HepG2 (cell line): ENCODE data around the gene TTLL8. TPM values are rescaled to one million over a fixed set of nuclear protein-coding genes. Genes with fewer than 3 reads are reported as not detected.

ENCODE experiments used
- GLI4 ChIP-seq: sonication (generic); formaldehyde crosslinking; IDR thresholded peaks from 2 replicates; pipeline ENCODE4 v1.5.1; 2020; ENCODE audit warnings: missing genetic modification reagents, mild to moderate bottlenecking, moderate library complexity, borderline replicate concordance
- KDM1A ChIP-seq: IDR thresholded peaks from 2 replicates; pipeline ENCODE4 v1.6.1; 2016; ENCODE audit warnings: missing compliant biosample characterization
- MTA3 ChIP-seq: sonication (generic); formaldehyde crosslinking; IDR thresholded peaks from 2 replicates; pipeline ENCODE4 v1.4.0; 2020; ENCODE audit warnings: missing genetic modification reagents
- SMAD9 ChIP-seq: sonication (generic); formaldehyde crosslinking; IDR thresholded peaks from 2 replicates; pipeline ENCODE4 v1.5.1; 2020; ENCODE audit warnings: mild to moderate bottlenecking, missing genetic modification reagents
- SMYD3 ChIP-seq: sonication (generic); formaldehyde crosslinking; IDR thresholded peaks from 2 replicates; pipeline ENCODE4 v1.8.1; 2023; ENCODE audit warnings: mild to moderate bottlenecking, missing genetic modification reagents
- ZNF3 ChIP-seq: IDR thresholded peaks from 2 replicates; pipeline ENCODE4 v1.7.0; 2017; ENCODE audit warnings: inconsistent platforms
- ZNF343 ChIP-seq: sonication (generic); formaldehyde crosslinking; IDR thresholded peaks from 2 replicates; pipeline ENCODE4 v1.4.0; 2020; ENCODE audit warnings: mild to moderate bottlenecking, missing genetic modification reagents
- ZNF441 ChIP-seq: sonication (generic); formaldehyde crosslinking; IDR thresholded peaks from 2 replicates; pipeline ENCODE4 v1.7.0; 2021; ENCODE audit warnings: missing genetic modification reagents, borderline replicate concordance
- ZNF660 ChIP-seq: sonication (generic); formaldehyde crosslinking; IDR thresholded peaks from 2 replicates; pipeline ENCODE4 v1.5.1; 2020; ENCODE audit warnings: mild to moderate bottlenecking, low read depth, missing genetic modification reagents, borderline replicate concordance
- polyA plus RNA-seq, 8 experiments: library from polyadenylated mRNA; depleted of rRNA in 3 of 8; stranded (reverse) in 7 of 8; unstranded in 1 of 8; fragments of >200 nt; fragmentation: Illumina TruSeq in 4 of 8; extraction: Trizol in 4 of 8; gene quantifications; 2 replicates each; pipeline versions ENCODE4 v1.2.1 to v1.2.3, GENCODE V29; 2011 to 2016; ENCODE audit warnings: low read depth in 4 of 8, missing spikeins in 1 of 8, mixed read lengths in 1 of 8; ENCODE audit not compliant: insufficient read depth in 1 of 8
- total RNA-seq, 5 experiments: library from RNA; depleted of rRNA; stranded (reverse); fragments of >200 nt; fragmentation: Illumina TruSeq; extraction: Trizol; gene quantifications; 2 replicates each; pipeline ENCODE4 v1.2.3, GENCODE V29; 2016; ENCODE audit warnings: low read depth in 1 of 5
- TF ChIP-seq, protein P1 (sequence below): sonication (generic); formaldehyde crosslinking; IDR thresholded peaks from 2 replicates; pipeline ENCODE4 v1.5.0; 2020; ENCODE audit warnings: mild to moderate bottlenecking, missing genetic modification reagents, borderline replicate concordance
- TF ChIP-seq, protein P2 (sequence below): sonication (generic); formaldehyde crosslinking; IDR thresholded peaks from 2 replicates; pipeline ENCODE4 v1.5.0; 2020; ENCODE audit warnings: mild to moderate bottlenecking, missing genetic modification reagents, borderline replicate concordance
- TF ChIP-seq, protein P3 (sequence below): sonication (generic); formaldehyde crosslinking; IDR thresholded peaks from 2 replicates; pipeline ENCODE4 v1.8.1; 2023; ENCODE audit warnings: mild to moderate bottlenecking, inconsistent platforms, moderate library complexity, missing genetic modification reagents, borderline replicate concordance
- TF ChIP-seq, protein P4 (sequence below): sonication (generic); formaldehyde crosslinking; IDR thresholded peaks from 2 replicates; pipeline ENCODE4 v1.4.0; 2020; ENCODE audit warnings: missing genetic modification reagents, borderline replicate concordance
- TF ChIP-seq, protein P5 (sequence below): sonication (generic); formaldehyde crosslinking; IDR thresholded peaks from 2 replicates; pipeline ENCODE4 v1.4.0; 2020; ENCODE audit warnings: missing genetic modification reagents

The TTLL8 gene
- total and polyA plus RNA-seq, 2 of the 13 experiments (the other 11 are each of a cell fraction or from before 2014, with no cell fraction given), result not detected

DNA sequence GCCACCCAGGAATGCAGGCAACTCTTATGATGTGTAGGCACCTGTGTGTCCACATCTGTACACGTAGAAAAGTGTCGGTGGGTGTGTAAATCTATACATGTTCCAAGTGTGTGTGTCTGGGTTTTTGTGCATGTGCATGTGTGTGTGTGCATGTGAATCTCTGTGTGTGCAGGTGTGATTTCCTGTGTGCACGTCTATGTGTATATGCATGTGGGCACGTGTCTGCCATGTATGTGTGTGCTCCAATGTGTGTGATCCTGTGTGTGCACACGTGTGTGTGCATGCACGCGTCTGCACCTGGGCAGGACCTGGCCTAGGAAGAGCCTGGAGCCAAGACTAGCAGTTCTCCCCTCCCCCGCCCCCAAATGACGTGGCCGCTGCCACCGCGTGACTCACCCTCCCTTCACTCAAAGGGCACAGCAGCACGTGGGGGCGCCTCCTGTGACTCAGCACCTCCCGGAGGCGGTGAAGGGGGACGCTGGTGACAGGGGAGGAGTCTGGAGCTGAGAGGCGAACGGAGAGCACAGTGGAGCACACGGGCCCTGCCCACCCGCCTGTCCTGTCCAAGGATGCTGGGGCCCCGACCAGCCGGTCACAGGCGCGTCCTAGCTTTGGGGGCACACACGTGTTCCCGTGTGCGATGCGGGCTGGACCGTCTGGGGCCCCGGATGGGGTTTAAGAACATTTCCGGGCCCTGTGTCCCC, 87.4 kb downstream of the TTLL8 start (continued):
- TF ChIP-seq ZNF343 (CRISPR knock-in tag) (no peak; the same call in 1 of the 2 replicates), KDM1A (CRISPR knock-in tag) (no peak), GLI4 (CRISPR knock-in tag) (no peak), ZNF441 (CRISPR knock-in tag) (0 out of 2 replicates have a peak, but pooled peaks have one; percentile 46), MTA3 (CRISPR knock-in tag) (no peak), SMYD3 (no peak), ZNF660 (CRISPR knock-in tag) (no peak), SMAD9 (CRISPR knock-in tag) (peak; percentile 19; the same call in 1 of the 2 replicates), ZNF3 (CRISPR knock-in tag) (0 out of 2 replicates have a peak, but pooled peaks have one; percentile 42)
- TF ChIP-seq, protein P1, sequence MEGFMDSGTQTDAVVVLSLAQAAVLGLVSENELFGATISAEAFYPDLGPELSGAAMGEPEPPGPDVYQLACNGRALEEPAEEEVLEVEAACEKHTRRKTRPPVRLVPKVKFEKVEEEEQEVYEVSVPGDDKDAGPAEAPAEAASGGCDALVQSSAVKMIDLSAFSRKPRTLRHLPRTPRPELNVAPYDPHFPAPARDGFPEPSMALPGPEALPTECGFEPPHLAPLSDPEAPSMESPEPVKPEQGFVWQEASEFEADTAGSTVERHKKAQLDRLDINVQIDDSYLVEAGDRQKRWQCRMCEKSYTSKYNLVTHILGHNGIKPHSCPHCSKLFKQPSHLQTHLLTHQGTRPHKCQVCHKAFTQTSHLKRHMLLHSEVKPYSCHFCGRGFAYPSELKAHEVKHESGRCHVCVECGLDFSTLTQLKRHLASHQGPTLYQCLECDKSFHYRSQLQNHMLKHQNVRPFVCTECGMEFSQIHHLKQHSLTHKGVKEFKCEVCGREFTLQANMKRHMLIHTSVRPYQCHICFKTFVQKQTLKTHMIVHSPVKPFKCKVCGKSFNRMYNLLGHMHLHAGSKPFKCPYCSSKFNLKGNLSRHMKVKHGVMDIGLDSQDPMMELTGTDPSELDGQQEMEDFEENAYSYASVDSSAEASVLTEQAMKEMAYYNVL, result no peak
- TF ChIP-seq, protein P2, sequence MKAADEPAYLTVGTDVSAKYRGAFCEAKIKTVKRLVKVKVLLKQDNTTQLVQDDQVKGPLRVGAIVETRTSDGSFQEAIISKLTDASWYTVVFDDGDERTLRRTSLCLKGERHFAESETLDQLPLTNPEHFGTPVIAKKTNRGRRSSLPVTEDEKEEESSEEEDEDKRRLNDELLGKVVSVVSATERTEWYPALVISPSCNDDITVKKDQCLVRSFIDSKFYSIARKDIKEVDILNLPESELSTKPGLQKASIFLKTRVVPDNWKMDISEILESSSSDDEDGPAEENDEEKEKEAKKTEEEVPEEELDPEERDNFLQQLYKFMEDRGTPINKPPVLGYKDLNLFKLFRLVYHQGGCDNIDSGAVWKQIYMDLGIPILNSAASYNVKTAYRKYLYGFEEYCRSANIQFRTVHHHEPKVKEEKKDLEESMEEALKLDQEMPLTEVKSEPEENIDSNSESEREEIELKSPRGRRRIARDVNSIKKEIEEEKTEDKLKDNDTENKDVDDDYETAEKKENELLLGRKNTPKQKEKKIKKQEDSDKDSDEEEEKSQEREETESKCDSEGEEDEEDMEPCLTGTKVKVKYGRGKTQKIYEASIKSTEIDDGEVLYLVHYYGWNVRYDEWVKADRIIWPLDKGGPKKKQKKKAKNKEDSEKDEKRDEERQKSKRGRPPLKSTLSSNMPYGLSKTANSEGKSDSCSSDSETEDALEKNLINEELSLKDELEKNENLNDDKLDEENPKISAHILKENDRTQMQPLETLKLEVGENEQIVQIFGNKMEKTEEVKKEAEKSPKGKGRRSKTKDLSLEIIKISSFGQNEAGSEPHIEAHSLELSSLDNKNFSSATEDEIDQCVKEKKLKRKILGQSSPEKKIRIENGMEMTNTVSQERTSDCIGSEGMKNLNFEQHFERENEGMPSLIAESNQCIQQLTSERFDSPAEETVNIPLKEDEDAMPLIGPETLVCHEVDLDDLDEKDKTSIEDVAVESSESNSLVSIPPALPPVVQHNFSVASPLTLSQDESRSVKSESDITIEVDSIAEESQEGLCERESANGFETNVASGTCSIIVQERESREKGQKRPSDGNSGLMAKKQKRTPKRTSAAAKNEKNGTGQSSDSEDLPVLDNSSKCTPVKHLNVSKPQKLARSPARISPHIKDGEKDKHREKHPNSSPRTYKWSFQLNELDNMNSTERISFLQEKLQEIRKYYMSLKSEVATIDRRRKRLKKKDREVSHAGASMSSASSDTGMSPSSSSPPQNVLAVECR (CRISPR knock-in tag), result peak; percentile 89
- TF ChIP-seq, protein P3, sequence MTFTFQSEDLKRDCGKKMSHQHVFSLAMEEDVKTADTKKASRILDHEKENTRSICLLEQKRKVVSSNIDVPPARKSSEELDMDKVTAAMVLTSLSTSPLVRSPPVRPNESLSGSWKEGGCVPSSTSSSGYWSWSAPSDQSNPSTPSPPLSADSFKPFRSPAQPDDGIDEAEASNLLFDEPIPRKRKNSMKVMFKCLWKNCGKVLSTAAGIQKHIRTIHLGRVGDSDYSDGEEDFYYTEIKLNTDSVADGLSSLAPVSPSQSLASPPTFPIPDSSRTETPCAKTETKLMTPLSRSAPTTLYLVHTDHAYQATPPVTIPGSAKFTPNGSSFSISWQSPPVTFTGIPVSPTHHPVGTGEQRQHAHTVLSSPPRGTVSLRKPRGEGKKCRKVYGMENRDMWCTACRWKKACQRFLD, result 0 out of 2 replicates have a peak, but pooled peaks have one; percentile 3
- TF ChIP-seq, protein P4, sequence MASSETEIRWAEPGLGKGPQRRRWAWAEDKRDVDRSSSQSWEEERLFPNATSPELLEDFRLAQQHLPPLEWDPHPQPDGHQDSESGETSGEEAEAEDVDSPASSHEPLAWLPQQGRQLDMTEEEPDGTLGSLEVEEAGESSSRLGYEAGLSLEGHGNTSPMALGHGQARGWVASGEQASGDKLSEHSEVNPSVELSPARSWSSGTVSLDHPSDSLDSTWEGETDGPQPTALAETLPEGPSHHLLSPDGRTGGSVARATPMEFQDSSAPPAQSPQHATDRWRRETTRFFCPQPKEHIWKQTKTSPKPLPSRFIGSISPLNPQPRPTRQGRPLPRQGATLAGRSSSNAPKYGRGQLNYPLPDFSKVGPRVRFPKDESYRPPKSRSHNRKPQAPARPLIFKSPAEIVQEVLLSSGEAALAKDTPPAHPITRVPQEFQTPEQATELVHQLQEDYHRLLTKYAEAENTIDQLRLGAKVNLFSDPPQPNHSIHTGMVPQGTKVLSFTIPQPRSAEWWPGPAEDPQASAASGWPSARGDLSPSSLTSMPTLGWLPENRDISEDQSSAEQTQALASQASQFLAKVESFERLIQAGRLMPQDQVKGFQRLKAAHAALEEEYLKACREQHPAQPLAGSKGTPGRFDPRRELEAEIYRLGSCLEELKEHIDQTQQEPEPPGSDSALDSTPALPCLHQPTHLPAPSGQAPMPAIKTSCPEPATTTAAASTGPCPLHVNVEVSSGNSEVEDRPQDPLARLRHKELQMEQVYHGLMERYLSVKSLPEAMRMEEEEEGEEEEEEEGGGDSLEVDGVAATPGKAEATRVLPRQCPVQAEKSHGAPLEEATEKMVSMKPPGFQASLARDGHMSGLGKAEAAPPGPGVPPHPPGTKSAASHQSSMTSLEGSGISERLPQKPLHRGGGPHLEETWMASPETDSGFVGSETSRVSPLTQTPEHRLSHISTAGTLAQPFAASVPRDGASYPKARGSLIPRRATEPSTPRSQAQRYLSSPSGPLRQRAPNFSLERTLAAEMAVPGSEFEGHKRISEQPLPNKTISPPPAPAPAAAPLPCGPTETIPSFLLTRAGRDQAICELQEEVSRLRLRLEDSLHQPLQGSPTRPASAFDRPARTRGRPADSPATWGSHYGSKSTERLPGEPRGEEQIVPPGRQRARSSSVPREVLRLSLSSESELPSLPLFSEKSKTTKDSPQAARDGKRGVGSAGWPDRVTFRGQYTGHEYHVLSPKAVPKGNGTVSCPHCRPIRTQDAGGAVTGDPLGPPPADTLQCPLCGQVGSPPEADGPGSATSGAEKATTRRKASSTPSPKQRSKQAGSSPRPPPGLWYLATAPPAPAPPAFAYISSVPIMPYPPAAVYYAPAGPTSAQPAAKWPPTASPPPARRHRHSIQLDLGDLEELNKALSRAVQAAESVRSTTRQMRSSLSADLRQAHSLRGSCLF (CRISPR knock-in tag), result no peak
- TF ChIP-seq, protein P5, sequence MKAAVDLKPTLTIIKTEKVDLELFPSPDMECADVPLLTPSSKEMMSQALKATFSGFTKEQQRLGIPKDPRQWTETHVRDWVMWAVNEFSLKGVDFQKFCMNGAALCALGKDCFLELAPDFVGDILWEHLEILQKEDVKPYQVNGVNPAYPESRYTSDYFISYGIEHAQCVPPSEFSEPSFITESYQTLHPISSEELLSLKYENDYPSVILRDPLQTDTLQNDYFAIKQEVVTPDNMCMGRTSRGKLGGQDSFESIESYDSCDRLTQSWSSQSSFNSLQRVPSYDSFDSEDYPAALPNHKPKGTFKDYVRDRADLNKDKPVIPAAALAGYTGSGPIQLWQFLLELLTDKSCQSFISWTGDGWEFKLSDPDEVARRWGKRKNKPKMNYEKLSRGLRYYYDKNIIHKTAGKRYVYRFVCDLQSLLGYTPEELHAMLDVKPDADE, result 0 out of 2 replicates have a peak, but pooled peaks have one; percentile 33
